ENCODE data around the gene DTX3.
"Not testable (repeated sequence)": the region's sequence is repeated elsewhere in the genome, so short reads cannot be mapped to it uniquely, and the experiment has no call there.

DTX3 gene

GRCh38 chr12:57582440-57582839 lies 22.2 kb upstream of the DTX3 start:
- FAIRE-seq: no peak
- no peak for DNase-seq (ENCODE audit: extremely low spot score, insufficient read length, low read depth)

DNA sequence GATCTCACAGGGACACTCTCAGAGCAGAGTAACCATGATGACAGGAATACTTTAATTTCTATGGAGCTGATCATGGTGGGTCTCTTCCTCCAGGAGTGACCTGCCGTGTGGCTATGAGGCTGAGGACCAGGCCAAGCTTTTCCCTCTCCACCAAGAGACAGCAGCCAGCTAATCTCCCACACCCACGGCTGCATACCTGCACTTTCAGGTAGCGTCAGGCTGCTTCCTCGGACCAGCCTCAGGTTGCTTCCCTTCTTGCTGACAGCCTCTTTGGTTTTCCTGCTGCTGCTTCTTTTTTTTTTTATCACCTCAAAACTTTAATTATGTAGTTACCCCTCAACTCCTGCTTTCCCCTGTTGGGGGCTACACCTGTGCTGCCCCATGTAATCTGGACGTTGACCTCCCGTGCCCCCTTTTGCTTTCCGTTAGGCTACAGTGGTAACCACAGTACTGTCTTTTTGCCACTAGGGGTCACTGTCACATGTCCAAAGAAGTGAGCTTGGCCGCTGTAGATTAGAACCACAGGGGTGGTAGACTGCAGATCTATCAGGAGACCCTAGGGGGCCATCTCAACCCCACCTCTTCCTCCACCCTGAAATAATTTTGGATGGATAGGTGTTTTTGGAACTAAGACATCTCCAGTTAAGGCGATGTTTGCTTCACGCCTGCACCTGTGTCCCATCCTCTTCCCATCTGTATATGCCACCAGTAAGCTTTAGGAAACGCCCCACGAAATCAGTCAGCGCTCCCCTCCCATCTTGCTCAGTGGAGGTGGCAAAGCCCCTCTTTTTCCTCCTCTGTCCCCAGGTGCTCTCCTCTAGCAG lies 21.4 kb upstream of the DTX3 start:
- DNase-seq (ENCODE audit: extremely low spot score, insufficient read length, low read depth) (peak; percentile 74), FAIRE-seq (peak; percentile 93)

- no peak for FAIRE-seq
- no peak for DNase-seq (ENCODE audit: extremely low spot score, insufficient read length, low read depth)
Observed at GRCh38 chr12:57584050-57584449, 20.6 kb upstream of the DTX3 start.

DNA sequence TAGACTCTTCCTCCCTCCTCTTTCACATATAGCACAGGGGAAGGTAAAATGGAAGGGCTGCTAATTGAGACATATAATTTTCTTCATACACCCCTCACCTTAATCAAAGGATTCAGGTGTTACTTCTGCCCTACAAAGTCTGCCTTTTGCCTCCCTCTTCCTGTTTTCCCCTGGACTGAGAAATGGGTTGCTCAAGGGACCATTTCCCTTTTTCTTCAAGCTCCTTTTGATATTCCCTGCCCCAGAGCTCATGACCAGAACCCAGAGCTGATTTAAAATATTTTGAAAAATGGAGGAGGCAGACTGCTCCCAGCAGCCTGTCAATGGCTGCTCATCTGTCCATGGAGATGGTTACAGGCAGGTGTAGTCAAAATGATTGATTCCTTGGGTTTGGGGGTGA lies 19.9 kb upstream of the DTX3 start:
- FAIRE-seq: no peak
- no peak for DNase-seq (ENCODE audit: extremely low spot score, insufficient read length, low read depth)

- no peak for FAIRE-seq
- DNase-seq (ENCODE audit: extremely low spot score, insufficient read length, low read depth): no peak
Observed at GRCh38 chr12:57585156-57585555, 19.5 kb upstream of the DTX3 start.

GRCh38 chr12:57586128-57586527 lies 18.5 kb upstream of the DTX3 start:
- FAIRE-seq: no peak

GRCh38 chr12:57586832-57587429 lies 17.7 kb upstream of the DTX3 start:
- FAIRE-seq (no peak), DNase-seq (ENCODE audit: extremely low spot score, insufficient read length, low read depth) (no peak)

More at GRCh38 chr12:57586128-57586527, 18.5 kb upstream of the DTX3 start:
- no peak for DNase-seq (ENCODE audit: extremely low spot score, insufficient read length, low read depth)

GRCh38 chr12:57588951-57589610 lies 15.5 kb upstream of the DTX3 start:
- not testable (repeated sequence) for DNase-seq (ENCODE audit: extremely low spot score, insufficient read length, low read depth); FAIRE-seq

GRCh38 chr12:57590479-57590863 lies 14.2 kb upstream of the DTX3 start:
- FAIRE-seq (no peak), DNase-seq (ENCODE audit: extremely low spot score, insufficient read length, low read depth) (no peak)

- peak; percentile 96 for DNase-seq (ENCODE audit: extremely low spot score, insufficient read length, low read depth)
- FAIRE-seq: peak; percentile 79
Observed at GRCh38 chr12:57590864-57591781, 13.5 kb upstream of the DTX3 start, which contains the start of gene PIP4K2C. PIP4K2C (plus strand) TSS chr12:57591192; CDS start chr12:57591290, 98 bp downstream.

DNA sequence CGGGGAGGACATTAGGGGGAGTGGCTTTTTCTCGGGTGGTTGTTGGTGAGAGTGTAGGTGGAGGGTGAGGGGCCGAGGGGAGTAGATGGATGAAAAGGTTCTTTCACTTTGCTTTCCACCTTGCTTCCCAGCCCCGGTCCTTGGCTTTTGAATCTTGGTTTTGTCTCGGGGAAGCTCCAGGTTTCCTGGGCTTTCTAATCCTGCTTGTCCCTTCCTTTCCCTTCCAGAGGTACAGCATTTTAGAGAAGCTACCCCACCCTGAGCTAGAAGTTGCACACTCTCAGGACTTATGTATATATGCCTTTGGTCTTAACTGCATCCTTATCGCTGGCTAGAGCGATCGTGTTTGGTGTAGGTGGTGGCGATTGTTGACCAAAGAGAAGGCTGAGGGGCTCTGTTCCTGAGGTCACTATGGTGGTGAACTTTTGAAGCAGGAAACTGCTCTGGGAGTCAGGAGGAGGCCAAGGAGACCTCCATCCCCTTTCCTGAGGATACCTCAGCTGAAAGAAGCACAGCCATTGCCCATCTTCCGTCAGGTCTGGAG lies 12.8 kb upstream of the DTX3 start:
- FAIRE-seq: no peak
- no peak for DNase-seq (ENCODE audit: extremely low spot score, insufficient read length, low read depth)

GRCh38 chr12:57592551-57593165 lies 12.0 kb upstream of the DTX3 start:
- DNase-seq (ENCODE audit: extremely low spot score, insufficient read length, low read depth) (no peak), FAIRE-seq (no peak)

- DNase-seq (ENCODE audit: extremely low spot score, insufficient read length, low read depth) (no peak), FAIRE-seq (no peak)
Observed at GRCh38 chr12:57593187-57593586, 11.4 kb upstream of the DTX3 start.

- no peak for FAIRE-seq
- DNase-seq (ENCODE audit: extremely low spot score, insufficient read length, low read depth): no peak
Observed at GRCh38 chr12:57600395-57600794, 4.2 kb upstream of the DTX3 start.

DNA sequence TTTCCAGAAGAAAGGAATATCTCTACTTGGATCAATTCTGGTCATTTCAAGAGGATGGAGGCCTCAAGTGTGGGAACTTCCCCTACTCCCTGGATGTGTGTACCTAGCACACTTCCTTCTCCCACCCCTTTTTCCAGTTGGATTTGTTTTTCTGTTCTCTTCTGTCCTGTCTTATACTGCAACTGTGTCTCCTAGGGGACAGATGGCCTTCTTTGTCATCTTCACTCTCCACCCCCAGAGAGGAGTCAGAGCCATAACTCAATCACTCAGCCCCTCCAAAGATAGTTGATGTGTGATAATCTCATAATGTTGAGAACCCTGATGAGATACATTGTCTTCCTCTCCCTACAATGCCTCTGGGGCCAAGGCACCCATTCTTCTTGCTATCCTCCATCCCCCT lies 2.1 kb upstream of the DTX3 start:
- DNase-seq (ENCODE audit: extremely low spot score, insufficient read length, low read depth) (no peak), FAIRE-seq (no peak)

GRCh38 chr12:57603324-57603723 lies 1.3 kb upstream of the DTX3 start:
- FAIRE-seq (no peak), DNase-seq (ENCODE audit: extremely low spot score, insufficient read length, low read depth) (no peak)

GRCh38 chr12:57603815-57604453 lies 690 bp upstream of the DTX3 start:
- FAIRE-seq (peak; percentile 49), DNase-seq (ENCODE audit: extremely low spot score, insufficient read length, low read depth) (no peak)

DNA sequence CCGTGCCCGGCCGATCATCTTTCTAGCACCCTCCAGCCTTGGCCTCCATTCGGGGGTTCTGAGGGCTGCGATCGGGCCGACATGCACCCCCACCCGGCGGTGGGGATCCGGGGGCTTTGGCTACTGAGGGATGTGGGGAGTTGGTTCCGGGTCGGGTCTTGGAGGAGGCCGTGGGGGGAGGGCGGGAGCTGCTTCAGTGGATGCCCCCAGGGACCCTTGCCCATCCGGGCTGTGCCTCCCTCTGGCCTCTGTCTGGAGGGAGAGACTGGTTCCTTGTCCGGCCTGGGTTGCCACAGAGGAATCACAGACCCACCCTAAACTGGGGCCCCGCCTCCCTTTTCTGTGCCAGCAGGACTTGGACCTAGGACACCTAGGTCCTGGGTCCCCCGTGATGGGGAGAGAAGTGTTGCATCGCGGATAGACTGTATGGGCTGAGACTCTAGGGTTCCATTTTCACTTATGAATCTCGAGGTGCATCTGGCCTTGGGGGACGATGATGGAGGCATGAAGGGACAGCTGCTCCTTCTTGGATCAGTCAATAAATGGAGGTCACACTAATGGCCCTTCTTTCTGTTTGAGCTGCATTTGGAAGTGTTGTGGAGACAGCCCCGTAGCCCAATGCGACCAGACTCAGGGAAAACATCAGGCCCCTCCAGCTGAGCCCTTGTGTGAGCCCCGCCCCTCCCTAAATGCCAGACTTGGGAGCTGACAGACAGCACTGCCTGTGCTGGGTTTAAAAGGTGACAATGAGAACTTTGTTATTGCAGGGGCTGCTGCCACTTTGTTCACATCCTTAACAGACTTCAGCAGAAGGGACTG lies 577 bp downstream of the DTX3 start:
- no peak for DNase-seq (ENCODE audit: extremely low spot score, insufficient read length, low read depth)

More for the DNA sequence above, 577 bp downstream of the DTX3 start:
- peak; percentile 41 for FAIRE-seq
